Activated CD4-positive, alpha-beta T cell treated with anti-CD3 and anti-CD28 coated beads, Interleukin-2, amount 50 U/mL, for 48 hours (primary cell): Measurements from ENCODE around the gene CTSA.
A peak's percentile ranks its signal among the peaks of the same experiment; 100 is the strongest.

Experiments
- DNase-seq, 2 experiments: peaks; one replicate each; pipeline ENCODE4 v3.0.0-alpha.2; 2020

Gene CTSA

DNA sequence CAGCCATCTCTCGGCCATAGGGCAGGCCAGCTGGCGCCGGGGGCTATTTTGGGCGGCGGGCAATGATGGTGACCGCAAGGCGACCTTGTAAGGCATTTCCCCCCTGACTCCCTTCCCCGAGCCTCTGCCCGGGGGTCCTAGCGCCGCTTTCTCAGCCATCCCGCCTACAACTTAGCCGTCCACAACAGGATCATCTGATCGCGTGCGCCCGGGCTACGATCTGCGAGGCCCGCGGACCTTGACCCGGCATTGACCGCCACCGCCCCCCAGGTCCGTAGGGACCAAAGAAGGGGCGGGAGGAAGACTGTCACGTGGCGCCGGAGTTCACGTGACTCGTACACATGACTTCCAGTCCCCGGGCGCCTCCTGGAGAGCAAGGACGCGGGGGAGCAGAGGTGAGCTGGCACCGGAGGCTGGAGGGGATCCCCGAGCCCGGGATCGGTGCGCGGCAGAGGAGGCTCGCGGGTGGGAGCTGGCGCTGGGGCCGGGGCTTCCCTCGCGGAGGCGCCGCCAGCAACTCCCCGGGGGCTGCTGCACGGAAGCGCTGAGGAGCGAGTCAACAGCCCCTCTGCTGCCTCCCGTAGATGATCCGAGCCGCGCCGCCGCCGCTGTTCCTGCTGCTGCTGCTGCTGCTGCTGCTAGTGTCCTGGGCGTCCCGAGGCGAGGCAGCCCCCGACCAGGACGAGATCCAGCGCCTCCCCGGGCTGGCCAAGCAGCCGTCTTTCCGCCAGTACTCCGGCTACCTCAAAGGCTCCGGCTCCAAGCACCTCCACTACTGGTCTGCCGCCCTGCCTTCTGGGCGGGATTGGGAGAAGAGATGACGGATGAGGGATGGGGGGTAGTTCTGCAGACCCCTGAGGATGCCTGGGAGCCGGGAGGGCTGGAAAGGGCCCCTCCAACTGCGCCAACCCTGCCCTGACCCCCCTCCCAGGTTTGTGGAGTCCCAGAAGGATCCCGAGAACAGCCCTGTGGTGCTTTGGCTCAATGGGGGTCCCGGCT is at the start of gene CTSA, which contains the start of gene NEURL2:
Gene CTSA (plus strand): TSS at position 351 of the 999 bp plus-strand sequence. CDS start 234 bp downstream, at position 585.
Gene NEURL2 (minus strand): TSS at position 224 of the 999 bp plus-strand sequence. CDS start 217 bp downstream, at position 7.
- DNase-seq = peak; percentile 86 to 90

DNA sequence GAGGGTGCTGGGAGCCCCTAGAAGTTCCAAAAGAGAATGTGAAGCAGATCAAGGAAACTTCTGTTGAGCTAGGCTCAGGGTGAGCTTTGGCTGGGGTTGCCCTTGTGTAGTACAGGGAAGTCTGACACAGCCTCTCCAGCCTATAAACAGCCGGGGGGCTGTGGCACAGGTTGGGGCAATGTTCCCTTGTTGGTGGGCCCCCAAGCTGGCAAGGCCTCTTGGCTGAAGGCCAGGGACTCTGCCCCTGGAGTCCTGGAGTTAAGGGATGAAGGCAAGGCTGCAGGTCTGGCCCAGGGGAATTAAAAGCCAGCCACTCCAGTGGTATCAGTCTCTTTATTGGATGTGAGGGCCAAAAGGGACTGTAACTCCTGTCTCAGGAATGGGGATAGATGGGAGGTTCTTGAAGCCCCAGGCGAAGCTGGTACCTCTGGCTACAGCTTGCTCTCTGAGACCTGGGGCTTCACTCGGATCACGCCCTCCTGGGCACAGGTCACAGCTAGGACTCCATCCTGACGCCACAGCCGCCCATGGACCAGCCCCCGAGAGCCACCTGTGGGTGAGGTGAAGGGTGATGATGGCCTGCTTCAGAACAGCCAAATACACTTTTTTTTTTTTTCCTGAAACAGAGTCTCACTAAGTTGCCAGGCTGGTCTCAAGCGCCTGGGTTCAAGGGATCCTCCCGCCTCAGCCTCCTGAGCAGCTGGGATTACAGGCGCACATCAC is 49.6 kb upstream of the CTSA start:
- no peak for DNase-seq

DNA sequence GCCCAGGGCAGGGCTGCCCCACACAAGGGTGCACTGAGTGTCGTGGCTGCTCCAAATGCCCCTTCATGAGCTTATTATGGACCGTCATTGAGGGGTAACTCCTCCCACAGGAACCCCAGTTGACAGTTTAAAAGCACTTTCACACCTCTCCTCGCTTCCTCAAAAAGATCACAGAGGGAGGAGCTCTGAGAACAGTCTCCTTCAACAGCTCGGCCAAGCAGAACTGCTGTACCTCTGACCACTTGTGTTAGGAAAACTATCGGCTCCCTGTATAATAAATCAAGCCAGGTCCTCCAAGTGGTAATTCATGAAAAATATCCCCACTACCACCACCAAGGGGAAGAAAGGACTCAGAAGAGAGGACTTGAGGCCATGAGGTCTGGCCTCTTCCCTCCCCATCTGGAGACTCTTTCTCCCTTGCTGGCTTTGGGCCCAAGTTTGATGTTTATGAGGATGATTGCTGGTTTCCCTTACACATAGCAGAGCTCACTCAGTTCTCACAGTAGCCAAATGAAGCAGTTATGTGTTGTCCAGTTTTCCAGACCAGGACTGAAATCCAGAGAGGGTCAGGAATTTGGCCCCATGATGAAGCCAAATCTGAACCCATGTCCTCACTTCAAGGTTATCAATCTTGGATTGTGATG is 48.8 kb upstream of the CTSA start:
- DNase-seq = no peak

DNA sequence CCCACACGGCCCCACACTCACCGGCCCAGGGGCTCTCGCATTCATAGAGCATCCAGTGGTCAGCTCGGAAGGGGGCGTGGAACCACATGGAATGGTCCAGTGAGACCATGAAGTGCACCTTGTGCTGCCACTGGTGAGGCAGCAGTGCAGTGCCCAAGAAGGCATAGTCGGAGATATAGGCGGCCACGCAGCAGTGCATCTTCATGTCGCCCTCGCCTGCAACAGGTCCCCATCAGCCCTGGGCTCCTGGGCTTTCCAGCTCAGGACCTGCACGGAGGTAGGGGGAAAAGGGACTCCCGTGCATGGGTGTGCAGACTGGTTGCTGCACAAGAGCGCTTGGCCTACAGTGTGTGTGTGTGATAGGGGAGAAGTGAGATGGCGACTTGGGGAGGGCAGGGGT is 47.6 kb upstream of the CTSA start:
- DNase-seq = no peak

DNA sequence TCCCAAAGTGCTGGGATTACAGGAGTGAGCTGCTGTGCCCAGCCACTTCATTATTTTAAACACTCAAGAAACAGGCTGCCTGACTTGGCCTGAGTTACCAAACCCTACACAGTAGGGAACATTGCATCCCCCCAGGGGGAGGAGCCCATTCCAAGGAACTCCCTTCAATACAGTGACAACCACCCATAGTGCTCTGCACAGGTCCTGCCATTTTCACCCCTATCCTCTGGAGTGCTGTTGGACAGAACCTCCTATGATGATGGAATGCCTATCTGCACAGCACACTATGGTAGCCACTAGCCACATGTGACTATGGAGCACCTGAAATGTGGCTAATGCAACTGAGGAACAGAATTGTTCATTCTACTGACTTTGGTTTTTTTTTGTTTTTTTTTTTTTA is 45.7 kb upstream of the CTSA start:
- DNase-seq = no peak

DNA sequence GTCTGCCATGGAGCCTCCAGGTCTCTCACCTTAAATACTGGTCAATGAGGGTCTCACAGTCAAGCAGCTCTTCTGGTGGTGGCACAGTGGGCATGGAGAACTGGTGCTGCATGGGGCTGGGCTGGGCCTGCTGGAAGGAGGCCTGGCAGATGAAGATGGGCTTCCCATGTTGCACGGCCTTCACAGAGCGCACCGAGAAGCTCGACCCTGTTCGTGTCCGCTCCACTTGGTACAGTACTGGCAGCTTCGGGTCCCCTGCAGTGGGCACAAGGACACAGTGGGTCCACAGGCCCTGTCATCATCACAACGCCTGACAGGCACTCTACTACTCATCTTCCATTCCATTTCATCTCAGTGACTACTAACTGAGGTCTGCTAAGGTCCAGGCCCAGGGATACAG is 42.7 kb upstream of the CTSA start:
- no peak for DNase-seq

DNA sequence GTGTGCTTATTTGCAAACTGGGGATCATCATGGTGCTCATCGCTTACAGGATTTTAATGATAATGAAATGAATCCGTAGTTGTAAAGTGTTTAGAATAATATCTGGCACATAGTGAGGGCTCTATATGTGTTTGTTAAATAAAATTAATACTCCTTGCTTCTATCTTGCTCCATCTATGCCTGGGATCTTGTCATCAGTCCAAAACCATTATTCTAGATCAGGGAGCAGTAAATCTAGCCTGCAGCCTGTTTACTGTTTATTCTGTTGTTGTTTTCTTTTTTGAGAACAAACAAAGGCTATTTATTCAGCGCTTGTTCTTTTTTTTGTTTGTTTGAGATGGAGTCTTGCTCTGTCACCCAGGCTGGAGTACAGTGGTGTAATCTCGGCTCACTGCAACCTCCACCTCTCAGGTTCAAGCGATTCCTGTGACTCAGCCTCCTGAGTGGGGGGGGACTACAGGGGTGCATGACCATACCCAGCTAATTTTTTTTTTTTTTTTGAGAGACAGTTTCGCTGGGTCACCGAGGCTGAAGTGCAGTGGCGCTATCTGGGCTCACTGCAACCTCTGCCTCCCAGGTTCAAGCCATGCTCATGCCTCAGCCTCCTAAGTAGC is 42.1 kb upstream of the CTSA start:
- DNase-seq = no peak

DNA sequence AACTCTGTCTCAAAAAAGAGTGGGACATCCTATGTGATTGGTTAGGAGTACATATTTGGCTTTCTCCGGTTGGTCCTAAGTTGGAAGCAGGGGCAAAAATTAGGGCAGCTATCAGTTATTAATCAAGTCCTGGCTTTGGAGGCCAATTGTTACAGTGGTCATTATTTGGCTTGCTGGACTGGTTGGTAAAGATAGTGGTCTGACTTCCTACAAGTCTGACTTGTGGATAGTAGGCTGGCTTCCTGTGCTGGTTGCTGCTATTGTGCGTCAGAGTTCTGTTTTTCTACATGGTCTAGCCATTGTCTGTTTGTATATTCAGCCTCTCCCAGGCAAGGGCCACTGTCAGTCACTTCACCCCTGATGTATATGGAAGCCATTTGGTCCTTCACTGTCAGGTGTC is 40.9 kb upstream of the CTSA start:
- no peak for DNase-seq

DNA sequence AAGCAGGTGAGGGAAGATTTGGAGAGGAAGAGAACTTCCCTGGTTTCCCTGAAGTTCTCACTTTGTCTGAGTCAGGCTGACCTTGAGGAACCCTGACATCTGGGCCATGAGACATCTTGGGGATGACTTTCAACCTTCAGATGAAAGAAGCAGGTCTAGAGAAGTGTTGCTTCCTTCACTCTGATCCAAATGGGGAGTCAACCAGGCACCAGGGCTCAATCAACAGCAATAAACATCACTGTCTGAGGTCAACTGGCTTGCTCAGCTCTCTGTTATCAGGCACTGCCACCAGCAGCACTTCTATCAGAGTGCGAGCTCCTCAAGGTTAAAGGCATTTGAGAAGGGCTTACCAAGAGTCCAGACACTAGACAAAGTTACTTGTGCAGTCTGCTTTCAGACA is 40.2 kb upstream of the CTSA start:
- no peak for DNase-seq

DNA sequence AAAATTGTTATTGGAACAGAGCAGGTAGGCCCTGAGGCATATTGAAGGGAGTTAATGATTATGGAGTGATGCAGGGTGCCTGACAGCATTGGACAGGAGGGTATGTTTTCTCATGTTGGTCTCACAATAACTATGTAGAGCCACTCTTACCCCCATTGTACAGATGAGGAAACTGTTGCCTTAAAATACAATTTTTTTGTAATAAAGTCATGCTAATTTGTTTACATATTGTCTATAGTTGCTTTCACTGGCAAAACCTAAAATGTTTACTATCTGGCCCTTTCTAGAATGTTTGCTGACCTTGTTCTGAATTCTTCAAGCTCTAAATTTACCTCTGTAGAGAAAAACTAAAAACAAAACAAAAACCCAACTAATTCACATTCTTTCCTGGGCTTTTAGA is 39.6 kb upstream of the CTSA start:
- no peak for DNase-seq

DNA sequence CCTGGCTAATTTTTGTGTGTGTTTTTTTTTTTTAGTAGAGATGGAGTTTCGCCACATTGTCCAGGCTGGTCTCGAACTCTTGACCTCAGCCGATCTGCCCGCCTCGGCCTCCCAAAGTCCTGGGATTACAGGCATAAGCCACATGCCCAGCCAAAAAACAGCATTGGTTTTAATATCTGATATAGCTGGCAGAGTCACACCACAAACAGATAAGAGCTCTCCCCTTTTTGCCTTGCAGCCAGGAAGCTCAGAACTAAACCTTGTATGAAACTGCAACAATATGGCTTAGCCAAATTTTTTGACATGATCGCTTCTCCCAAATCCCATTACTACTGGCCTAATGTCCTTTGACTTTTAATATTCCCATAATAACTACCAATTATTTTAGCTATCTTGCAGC is 38.8 kb upstream of the CTSA start:
- DNase-seq = no peak

DNA sequence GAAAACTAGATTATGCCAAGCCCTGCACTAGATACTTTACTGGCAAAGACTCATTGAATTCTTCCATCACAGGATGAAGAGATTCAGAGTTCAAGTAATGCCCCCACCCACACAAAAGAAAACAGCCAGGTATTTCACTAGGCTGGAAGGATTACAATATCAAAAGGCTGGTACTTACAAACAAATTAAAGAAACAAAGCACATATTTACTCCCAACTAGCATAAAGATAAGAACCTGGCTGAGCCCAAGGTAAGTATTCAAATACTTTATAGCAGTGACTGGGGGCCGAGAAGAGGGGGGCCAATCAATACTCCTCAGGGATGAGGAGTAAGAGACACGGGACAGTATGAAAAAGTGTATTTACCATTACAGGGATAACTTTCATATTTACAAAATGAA is 37.7 kb upstream of the CTSA start:
- DNase-seq = no peak

DNA sequence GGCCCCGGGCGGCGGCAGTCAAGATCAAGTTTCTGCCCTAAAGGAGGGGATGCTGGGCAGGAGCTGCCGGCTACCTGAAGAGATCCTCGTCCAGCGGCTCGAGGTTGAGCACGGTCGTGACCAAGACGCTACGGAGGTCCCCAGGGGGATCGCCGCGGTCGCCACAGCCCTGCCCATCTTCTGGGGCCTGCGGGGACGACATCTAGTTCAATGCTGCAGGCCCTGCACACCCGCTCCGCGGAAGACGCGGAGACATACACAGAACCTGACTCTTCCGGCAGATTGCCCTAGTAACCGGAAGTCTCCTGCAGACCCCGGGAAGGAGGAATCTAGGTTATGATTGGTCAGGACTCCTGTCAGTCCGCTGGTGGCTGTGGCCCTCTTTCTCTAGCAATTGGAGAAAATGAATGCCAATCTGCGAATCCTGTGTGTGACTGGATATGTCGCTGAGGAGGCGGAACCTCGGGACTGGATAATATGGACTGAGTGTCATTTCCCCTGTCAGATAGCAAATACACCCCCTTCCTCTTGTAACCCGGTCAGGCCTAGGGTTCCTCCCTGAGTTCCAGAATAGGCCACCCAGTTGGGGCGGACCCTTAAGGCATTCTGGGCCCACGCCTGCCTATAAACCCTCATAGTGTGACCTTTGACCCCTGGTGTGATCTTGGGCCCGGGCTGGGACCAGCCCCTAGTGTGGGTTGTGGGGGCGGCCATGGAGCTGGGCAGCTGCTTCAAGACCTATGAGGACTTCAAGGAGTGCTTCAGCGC is 33.8 kb upstream of the CTSA start, which contains the start of the genes ACOT8 and ZSWIM3:
Gene ACOT8 (minus strand): TSS at position 279 of the 768 bp plus-strand sequence. CDS start 77 bp downstream, at position 202.
Gene ZSWIM3 (plus strand): TSS at position 501 of the 768 bp plus-strand sequence. CDS start 212 bp downstream, at position 713.
- DNase-seq = peak; percentile 89 to 93

DNA sequence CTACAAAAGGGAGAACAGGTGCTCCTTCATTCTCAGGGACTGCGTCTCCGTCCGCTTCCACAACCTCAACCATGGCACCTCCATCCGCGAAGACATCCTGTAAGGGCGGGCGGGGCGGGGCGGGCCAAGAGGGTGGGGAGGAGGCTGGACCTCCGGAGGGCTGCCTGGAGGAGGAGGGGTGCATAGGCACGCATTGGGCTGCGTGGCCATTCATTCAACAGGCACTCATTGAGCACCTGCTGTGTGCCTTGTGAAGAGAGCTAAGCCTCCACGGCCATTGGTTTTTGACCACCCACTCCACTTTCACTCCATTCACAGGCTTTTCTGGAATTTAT is 33.3 kb upstream of the CTSA start:
- peak; percentile 54 to 60 for DNase-seq

DNA sequence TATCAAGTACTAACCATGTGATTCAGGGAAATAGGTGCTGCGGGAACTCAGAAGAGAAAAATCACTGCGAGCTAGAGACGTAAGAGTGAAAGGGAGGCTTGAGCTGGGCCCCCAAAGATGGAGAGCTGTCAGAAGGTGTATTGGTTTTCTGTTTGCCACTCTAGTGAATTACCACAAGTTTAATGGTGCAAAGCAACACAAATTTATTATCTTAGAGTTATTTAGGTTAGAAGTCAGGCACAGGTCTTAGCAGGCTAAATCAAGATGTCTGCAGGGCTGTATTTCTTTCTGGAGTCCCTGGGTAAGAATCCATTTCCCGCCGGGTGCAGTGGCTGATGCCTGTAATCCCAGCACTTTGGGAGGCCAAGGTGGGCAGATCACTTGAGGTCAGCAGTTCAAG is 31.2 kb upstream of the CTSA start:
- DNase-seq = no peak

DNA sequence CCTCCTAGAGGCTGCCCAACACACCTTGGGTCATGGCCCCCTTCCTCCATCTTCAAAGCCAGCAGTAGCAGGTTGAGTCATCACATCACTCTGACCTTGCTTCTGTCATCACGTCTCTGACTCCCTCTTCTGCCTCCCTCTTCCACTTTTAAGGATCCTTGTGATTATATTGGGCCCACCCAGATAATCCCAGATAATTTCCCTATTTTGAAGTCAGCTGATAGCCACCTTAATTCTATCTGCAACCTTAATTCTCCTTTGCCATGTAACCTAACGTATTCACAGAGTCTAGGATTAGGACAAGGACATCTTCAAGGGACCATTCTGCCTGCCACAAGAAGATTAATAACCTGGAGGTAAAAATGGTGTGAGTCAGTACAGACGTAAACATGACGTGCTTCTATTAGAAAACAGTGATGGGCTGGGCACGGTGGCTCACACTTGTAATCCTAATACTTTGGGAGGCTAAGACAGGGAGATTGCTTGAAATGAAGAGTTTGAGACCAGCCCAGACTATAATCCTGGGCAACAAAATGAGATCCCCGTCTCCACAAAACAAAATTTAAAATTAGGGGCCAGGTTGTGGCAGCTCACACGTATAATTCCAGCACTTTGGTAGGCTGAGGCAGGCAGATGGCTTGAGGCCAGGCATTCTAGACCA is 30.4 kb upstream of the CTSA start:
- no peak for DNase-seq

DNA sequence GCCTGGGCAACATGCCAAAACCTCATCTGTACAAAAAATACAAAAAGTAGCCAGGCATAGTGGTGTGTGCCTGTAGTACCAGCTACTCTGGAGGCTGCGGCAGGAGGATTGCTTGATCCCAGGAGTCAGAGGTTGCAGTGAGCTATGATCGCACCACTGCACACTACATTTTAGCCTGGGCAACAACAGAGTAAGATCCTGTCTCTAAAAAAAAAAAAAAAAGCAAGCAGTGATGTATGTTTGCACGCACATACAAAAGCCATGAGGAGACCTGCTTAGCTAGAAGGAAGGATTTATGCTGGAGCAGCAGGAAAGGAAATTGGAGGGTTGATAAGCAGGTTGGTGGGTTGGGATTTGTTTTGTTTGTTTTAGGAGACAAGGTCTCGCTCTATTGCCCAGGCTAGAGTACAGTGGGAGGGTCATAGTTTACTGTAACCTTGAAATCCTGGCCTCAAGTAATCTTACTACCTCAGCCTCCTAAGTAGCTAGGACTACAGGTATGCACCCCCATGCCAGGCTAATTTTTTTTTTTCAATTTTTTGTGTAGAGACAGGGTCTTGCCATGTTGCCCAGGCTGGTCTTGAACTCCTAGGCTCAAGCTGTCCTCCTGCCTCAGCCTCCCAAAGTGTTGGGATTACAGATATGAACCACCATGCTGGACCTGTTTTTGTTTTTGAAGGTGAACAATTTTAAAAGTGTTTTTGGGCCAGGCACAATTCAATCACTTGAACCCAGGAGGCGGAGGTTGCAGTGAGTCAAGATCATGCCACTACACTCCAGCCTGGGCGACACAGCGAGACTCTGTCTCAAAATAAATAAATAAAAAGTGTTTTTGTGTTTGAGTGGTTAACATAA is 29.7 kb upstream of the CTSA start:
- no peak for DNase-seq

DNA sequence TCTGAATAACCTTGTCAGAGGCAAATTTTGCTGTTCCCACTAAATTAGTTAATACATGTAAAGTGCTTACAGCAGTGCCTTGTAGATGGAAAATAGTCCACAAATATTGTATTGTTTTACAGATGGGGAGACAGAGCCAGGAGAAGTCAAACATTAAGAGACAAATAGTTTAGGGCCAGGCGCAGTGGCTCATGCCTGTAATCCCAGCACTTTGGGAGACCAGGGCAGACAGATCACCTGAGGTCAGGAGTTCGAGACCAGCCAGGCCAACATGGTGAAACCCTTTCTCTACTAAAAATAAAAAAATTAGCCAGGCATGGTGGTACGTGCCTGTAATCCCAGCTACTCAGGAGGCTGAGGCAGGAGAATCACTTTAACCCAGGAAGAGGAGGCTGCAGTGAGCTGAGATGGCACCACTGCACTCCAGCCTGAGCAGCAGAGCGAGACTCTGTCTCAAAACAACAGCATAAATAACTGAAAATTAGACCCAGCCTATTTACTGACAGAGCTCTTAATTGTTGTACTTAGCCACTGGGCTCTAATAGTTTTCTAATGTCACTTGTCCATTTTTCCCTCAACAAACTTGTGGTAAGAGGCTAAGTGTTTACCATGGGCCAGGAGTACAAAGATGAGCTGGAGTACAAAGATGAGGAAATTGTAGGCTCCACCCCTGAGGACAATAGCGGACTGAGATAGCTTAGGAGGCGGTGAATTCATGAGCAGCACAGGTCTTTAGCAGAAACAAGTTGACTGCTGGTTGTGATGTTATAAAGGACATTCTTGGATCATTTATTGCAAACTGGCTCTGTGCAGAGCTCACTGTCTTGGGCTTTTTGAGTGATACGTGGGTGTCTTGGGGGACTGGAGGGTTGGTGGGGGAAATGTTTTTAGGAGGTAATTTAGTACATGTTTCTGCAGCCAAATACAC is 27.3 kb upstream of the CTSA start:
- DNase-seq = no peak

DNA sequence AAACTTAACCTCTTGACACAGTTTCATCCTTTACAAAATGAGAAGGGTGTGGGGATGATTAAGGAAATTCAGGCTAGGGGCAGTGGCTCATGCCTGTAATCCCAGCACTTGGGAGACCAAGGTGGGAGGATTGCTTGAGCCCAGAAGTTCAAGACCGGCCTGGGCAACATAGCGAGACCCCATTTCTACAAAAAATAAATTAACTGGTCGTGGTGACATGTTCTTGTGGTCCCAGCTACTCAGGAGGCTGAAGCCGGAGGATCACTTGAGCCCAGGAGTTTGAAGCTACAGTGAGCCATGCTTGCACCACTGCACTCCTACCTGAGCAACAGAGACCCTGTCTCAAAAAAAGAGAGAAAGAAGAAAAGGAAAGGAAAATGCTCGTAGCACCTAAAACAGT is 24.7 kb upstream of the CTSA start:
- DNase-seq = no peak
